ENCODE results near the gene EID2.

DNA sequence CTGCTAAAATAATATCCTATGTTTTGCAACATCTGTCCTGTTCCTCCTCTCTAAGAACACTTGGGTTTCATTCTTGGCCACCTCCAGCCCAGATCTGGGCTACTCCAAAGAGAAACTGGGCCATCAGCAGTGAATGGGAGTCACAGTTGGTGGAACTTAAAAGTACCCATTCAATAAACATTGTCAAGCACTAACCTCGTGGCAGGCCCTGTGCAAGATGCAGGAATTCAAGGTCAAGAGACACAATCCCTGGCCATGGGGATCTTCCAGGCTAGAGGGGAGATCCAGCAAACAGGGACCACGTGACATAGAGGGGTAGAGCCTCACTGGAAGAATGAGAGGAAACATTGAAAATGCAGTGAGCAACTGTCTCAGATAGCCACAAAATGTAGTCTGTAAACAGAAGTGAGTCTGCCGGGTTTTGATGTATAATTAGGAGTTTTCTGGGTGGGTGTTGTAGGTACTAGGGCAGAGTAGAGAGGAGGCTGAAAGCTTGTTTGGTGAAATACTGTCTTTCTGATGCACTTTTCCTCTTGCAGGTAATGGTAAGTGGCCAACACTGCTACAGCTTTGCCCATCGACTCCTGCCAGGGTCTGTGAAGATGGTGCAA, 14.8 kb upstream of the EID2 start:
- TF ChIP-seq POLR2A (IDR thresholded peaks at IDR 0.05; ENCODE audit: low read depth, low read length), result no peak
- no peak for TF ChIP-seq TAF1 (IDR thresholded peaks at IDR 0.05; ENCODE audit: borderline replicate concordance, low read depth, low read length)

All from GM12892 (cell line).